ENCODE data around the gene FOXP2. TPM values are rescaled to one million over a fixed set of nuclear protein-coding genes. Genes with fewer than 3 reads are reported as not detected.

Gene FOXP2
- polyA plus RNA-seq, 2 of the 4 experiments (the other 2 are of a cell fraction), result 0.05 TPM; not detected in 1

- CTCF ChIA-PET, result interaction anchor here (1.6 kb wide), 1 partner anchor 18 kb away, joined by 5 read pairs; no protein-coding TSS in a partner anchor
Observed at GRCh38 chr7:114671563-114672123, 257.0 kb downstream of the FOXP2 start.

GRCh38 chr7:114678116-114678515 lies 263.5 kb downstream of the FOXP2 start:
- no peak overlapping the region for H3K27ac ChIP-seq
- no peak for DNase-seq (ENCODE audit: low read depth in 1 of 2, low spot score in 1 of 2)
- H3K9me3 ChIP-seq, result no peaks in the 10 kb centered on the region
- TF ChIP-seq ZSCAN20 (CRISPR knock-in tag; IDR thresholded peaks at IDR 0.05), result no peak
- no peak for TF ChIP-seq HOXB13 (CRISPR knock-in tag; IDR thresholded peaks at IDR 0.05; ENCODE audit: low read depth)
- ChIA-PET POLR2A (no interaction called here), CTCF (no interaction called here)
- no peak overlapping the region for H3K4me2 ChIP-seq
- ATAC-seq, result no peak
- WGBS (ENCODE audit: missing lambda C conversion rate), result 78% methylated on average over 2 of the region's 2 CpGs
- no peaks in the 10 kb centered on the region for H3K4me1 ChIP-seq
- FAIRE-seq, result no peak
- no peak overlapping the region for H3K4me3 ChIP-seq

More at GRCh38 chr7:114671563-114672123, 257.0 kb downstream of the FOXP2 start:
- Histone ChIP-seq H3K4me1 (no peaks in the 10 kb centered on the region), H3K4me2 (no peak overlapping the region), H3K9me3 (no peaks in the 10 kb centered on the region), H3K4me3 (no peak overlapping the region), H3K27ac (no peak overlapping the region)
- no peak for FAIRE-seq
- TF ChIP-seq RARB (CRISPR knock-in tag; IDR thresholded peaks at IDR 0.05) (no peak), NFE2L2 (conservative IDR thresholded peaks at IDR 0.05; ENCODE audit: low read length) (no peak), FOXS1 (CRISPR knock-in tag; IDR thresholded peaks at IDR 0.05) (no peak)
- WGBS (ENCODE audit: missing lambda C conversion rate), result 31% methylated on average over 2 of the region's 2 CpGs
- POLR2A ChIA-PET, result no interaction called here
- no peak for ATAC-seq
- DNase-seq (ENCODE audit: low read depth in 1 of 2, low spot score in 1 of 2), result no peak

- H3K4me2 ChIP-seq, result no peak overlapping the region
- TF ChIP-seq MAFK (IDR thresholded peaks at IDR 0.05; ENCODE audit: partially characterized antibody) (no peak), FOSB (CRISPR knock-in tag; IDR thresholded peaks at IDR 0.05) (no peak), MAX (IDR thresholded peaks at IDR 0.05) (no peak), SMC3 (IDR thresholded peaks at IDR 0.05) (no peak), RAD21 (conservative IDR thresholded peaks at IDR 0.05 in 1 of 2, IDR thresholded peaks at IDR 0.05 in 1 of 2) (no peak), ATOH8 (CRISPR knock-in tag; IDR thresholded peaks at IDR 0.05; ENCODE audit: low read depth) (no peak), EP300 (IDR thresholded peaks at IDR 0.05) (no peak), HEYL (CRISPR knock-in tag; IDR thresholded peaks at IDR 0.05) (no peak)
- CTCF ChIA-PET, result interaction anchor here (0.7 kb wide), 1 partner anchor 12 kb away, joined by 3 read pairs; no protein-coding TSS in a partner anchor
- no peak overlapping the region for H3K4me3 ChIP-seq
- no peak for FAIRE-seq
- no peak overlapping the region for H3K27ac ChIP-seq
- no peak for DNase-seq (ENCODE audit: low read depth in 1 of 2, low spot score in 1 of 2)
- H3K4me1 ChIP-seq, result no peaks in the 10 kb centered on the region
- H3K9me3 ChIP-seq, result no peaks in the 10 kb centered on the region
- ATAC-seq, result no peak
- WGBS (ENCODE audit: missing lambda C conversion rate), result 70% methylated on average over 4 of the region's 4 CpGs
- POLR2A ChIA-PET, result no interaction called here
Observed at GRCh38 chr7:114687238-114687637, 272.6 kb downstream of the FOXP2 start.

GRCh38 chr7:114688443-114689055 lies 273.9 kb downstream of the FOXP2 start:
- Histone ChIP-seq H3K27ac (no peak overlapping the region), H3K4me2 (no peak overlapping the region), H3K4me3 (no peak overlapping the region), H3K4me1 (no peaks in the 10 kb centered on the region), H3K9me3 (no peaks in the 10 kb centered on the region)
- ATAC-seq, result no peak
- ChIA-PET CTCF (no interaction called here), POLR2A (no interaction called here)
- no peak for DNase-seq (ENCODE audit: low read depth in 1 of 2, low spot score in 1 of 2)
- FAIRE-seq, result no peak
- 79% methylated on average over 2 of the region's 2 CpGs for WGBS (ENCODE audit: missing lambda C conversion rate)
- TF ChIP-seq PBX3 (IDR thresholded peaks at IDR 0.05) (no peak), MAX (IDR thresholded peaks at IDR 0.05) (no peak), KDM5A (IDR thresholded peaks at IDR 0.05) (no peak), CHD4 (IDR thresholded peaks at IDR 0.05; ENCODE audit: borderline replicate concordance) (no peak), TFCP2L1 (CRISPR knock-in tag; IDR thresholded peaks at IDR 0.05) (no peak), POLR2A (IDR thresholded peaks at IDR 0.05; ENCODE audit: low read length) (no peak), MAZ (IDR thresholded peaks at IDR 0.05; ENCODE audit: borderline replicate concordance, low read depth, low read length) (no peak), GATA3 (IDR thresholded peaks at IDR 0.05; ENCODE audit: borderline replicate concordance) (no peak), KDM1A (IDR thresholded peaks at IDR 0.05; ENCODE audit: low read depth) (no peak), PHF8 (IDR thresholded peaks at IDR 0.05; ENCODE audit: borderline replicate concordance, low read depth) (no peak), HEYL (CRISPR knock-in tag; IDR thresholded peaks at IDR 0.05) (no peak), RFX5 (IDR thresholded peaks at IDR 0.05) (no peak), ESRRA (IDR thresholded peaks at IDR 0.05; ENCODE audit: borderline replicate concordance, low read length) (no peak), ELK1 (IDR thresholded peaks at IDR 0.05; ENCODE audit: low read depth, low read length) (no peak), HES2 (IDR thresholded peaks at IDR 0.05) (no peak), MYC (IDR thresholded peaks at IDR 0.05; ENCODE audit: borderline replicate concordance, low read length) (no peak)
